SK-N-SH treated with all-trans-retinoic acid at 6 μM for 48 hours (cell line): Measurements from ENCODE around the gene PTPRO.

Experiments used
- CREB5 ChIP-seq: fragments of 250-450 bp; sonication (Bioruptor Pico); IDR thresholded peaks from 2 replicates; pipeline ENCODE4 v1.5.1; 2020; ENCODE audit warnings: low read depth, mild to moderate bottlenecking, moderate library complexity
- CSDC2 ChIP-seq: fragments of 250-450 bp; sonication (Bioruptor Pico); IDR thresholded peaks from 2 replicates; pipeline ENCODE4 v1.5.0; 2020; ENCODE audit warnings: mild to moderate bottlenecking, moderate library complexity
- RARB ChIP-seq: fragments of 250-450 bp; sonication (Bioruptor Pico); IDR thresholded peaks from 2 replicates; pipeline ENCODE4 v1.8.0; 2021; ENCODE audit warnings: mild to moderate bottlenecking, moderate library complexity
- SNAI2 ChIP-seq: fragments of 250-450 bp; sonication (Bioruptor Pico); IDR thresholded peaks from 2 replicates; pipeline ENCODE4 v1.5.0; 2020; ENCODE audit warnings: mild to moderate bottlenecking, moderate library complexity
- ZFP30 ChIP-seq: fragments of 450-650 bp; formaldehyde crosslinking; IDR thresholded peaks from 2 replicates; pipeline ENCODE4 v1.5.0; 2022; ENCODE audit warnings: mild to moderate bottlenecking, moderate library complexity

- no peak for TF ChIP-seq ZFP30
- no peak for TF ChIP-seq RARB (CRISPR knock-in tag)
- TF ChIP-seq CREB5 (CRISPR knock-in tag), result no peak
- no peak for TF ChIP-seq CSDC2 (CRISPR knock-in tag)
- TF ChIP-seq SNAI2 (CRISPR knock-in tag), result no peak
Measured at GRCh38 chr12:15472036-15472435, 149.7 kb downstream of the PTPRO start.
